ENCODE data around the gene SEC22C.
"Not testable (repeated sequence)": the region's sequence is repeated elsewhere in the genome, so short reads cannot be mapped to it uniquely, and the experiment has no call there.

SEC22C gene

GRCh38 chr3:42597098-42597497, 15.3 kb upstream of the SEC22C start:
- H3K36me3 ChIP-seq (ENCODE audit: control insufficient read depth in 4 of 4, insufficient read depth in 4 of 4, low read length in 3 of 4): peaks cover 4 to 24% (median 14%) of the 10 kb centered on the region in 4 experiments
- POLR2A ChIA-PET; DNase-seq; H3K27ac ChIP-seq (ENCODE audit: insufficient read depth in 1 of 2, low read depth in 1 of 2, low read length in 2 of 2, poor library complexity in 1 of 2, severe bottlenecking in 2 of 2); H3K27me3 ChIP-seq (replicated peaks in 2 of 5; ENCODE audit: control insufficient read depth in 4 of 5, insufficient read depth in 5 of 5, low read length in 4 of 5); H3K4me3 ChIP-seq (ENCODE audit: control insufficient read depth in 1 of 7, extremely low read depth in 1 of 7, insufficient read depth in 4 of 7, low read depth in 2 of 7, low read length in 6 of 7); H3K4me1 ChIP-seq (ENCODE audit: control extremely low read depth in 1 of 4, control insufficient read depth in 4 of 4, insufficient read depth in 4 of 4, low read length in 3 of 4); H3K9me3 ChIP-seq (ENCODE audit: control extremely low read depth in 1 of 5, control insufficient read depth in 4 of 5, insufficient read depth in 2 of 5, low read depth in 1 of 5, low read length in 4 of 5): not testable (repeated sequence)
- 100% methylated on average over 7 of the region's 7 CpGs for WGBS (ENCODE audit: insufficient coverage)
- CTCF ChIA-PET: interaction anchor here (1.1 to 2.0 kb wide), 5 partner anchors 11 to 40 kb away, joined by 3 to 10 read pairs (median 5); no protein-coding TSS in a partner anchor

DNA sequence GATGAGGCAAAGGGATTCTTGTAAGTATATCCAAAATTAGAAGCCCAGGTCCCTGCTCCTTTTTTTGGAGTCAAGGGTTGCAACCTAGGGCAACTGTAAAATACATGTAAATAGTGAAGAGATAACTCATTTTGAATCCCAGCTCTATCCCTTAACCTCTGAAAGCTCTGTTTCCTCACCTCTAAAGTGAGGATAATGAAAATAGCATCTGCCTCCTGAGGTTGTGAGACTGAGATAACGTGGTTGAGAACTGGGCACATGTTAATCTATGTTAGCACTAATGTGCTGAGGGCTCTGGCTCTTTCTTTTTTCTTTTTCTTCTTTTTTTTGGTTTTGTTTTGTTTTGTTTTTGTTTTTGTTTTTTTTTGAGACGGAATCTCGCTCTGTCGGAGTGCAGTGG, 13.9 kb upstream of the SEC22C start:
- Histone ChIP-seq H3K4me1 (ENCODE audit: control extremely low read depth in 1 of 4, control insufficient read depth in 4 of 4, insufficient read depth in 4 of 4, low read length in 3 of 4) (peaks cover 6 to 14% (median 12%) of the 10 kb centered on the region in 4 experiments), H3K4me3 (ENCODE audit: control insufficient read depth in 1 of 7, extremely low read depth in 1 of 7, insufficient read depth in 4 of 7, low read depth in 2 of 7, low read length in 6 of 7) (no peak overlapping the region), H3K36me3 (ENCODE audit: control insufficient read depth in 4 of 4, insufficient read depth in 4 of 4, low read length in 3 of 4) (peaks cover 4 to 28% (median 14%) of the 10 kb centered on the region in 4 experiments), H3K9me3 (ENCODE audit: control extremely low read depth in 1 of 5, control insufficient read depth in 4 of 5, insufficient read depth in 2 of 5, low read depth in 1 of 5, low read length in 4 of 5) (no peaks in the 10 kb centered on the region), H3K27ac (ENCODE audit: insufficient read depth in 1 of 2, low read depth in 1 of 2, low read length in 2 of 2, poor library complexity in 1 of 2, severe bottlenecking in 2 of 2) (no peak overlapping the region), H3K27me3 (replicated peaks in 2 of 5; ENCODE audit: control insufficient read depth in 4 of 5, insufficient read depth in 5 of 5, low read length in 4 of 5) (no peaks in the 10 kb centered on the region)
- WGBS (ENCODE audit: insufficient coverage): 94% methylated on average over 3 of the region's 4 CpGs
- CTCF ChIA-PET: interaction anchor here (6.0 kb wide), 1 partner anchor 14 kb away, joined by 25 read pairs; the partner anchor contains the start of gene SEC22C
- peak in 1 of 3 donors; percentile 26 for DNase-seq
- POLR2A ChIA-PET: no interaction called here

DNA sequence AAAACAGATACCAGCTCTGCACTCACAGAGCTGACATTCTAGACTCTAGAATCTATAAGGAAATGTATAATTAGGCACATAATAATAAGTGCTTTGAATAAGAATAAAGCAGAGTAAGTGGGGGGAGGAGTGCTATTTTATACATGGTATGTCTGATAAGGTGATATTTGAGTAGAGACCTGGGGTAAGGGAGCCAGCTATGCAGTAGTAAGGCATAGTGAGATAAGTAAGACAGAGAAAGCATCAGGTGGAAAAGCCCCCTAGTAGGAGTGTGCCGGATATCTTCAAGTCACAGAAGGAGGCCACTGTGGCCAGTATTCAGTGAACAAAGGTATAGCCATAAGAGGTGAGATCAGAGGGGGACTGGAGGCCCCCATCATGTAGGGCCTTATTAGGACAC, 11.9 kb upstream of the SEC22C start:
- CTCF ChIA-PET: interaction anchor here (1.0 to 6.0 kb wide), 6 partner anchors 8 to 43 kb away, joined by 3 to 25 read pairs (median 4); partner anchors contain the start of gene SEC22C
- Histone ChIP-seq H3K36me3 (ENCODE audit: control insufficient read depth in 4 of 4, insufficient read depth in 4 of 4, low read length in 3 of 4) (peaks cover 4 to 28% (median 14%) of the 10 kb centered on the region in 4 experiments), H3K4me3 (ENCODE audit: control insufficient read depth in 1 of 7, extremely low read depth in 1 of 7, insufficient read depth in 4 of 7, low read depth in 2 of 7, low read length in 6 of 7) (no peak overlapping the region), H3K4me1 (ENCODE audit: control extremely low read depth in 1 of 4, control insufficient read depth in 4 of 4, insufficient read depth in 4 of 4, low read length in 3 of 4) (peaks cover 6 to 22% (median 13%) of the 10 kb centered on the region in 4 experiments), H3K27ac (ENCODE audit: insufficient read depth in 1 of 2, low read depth in 1 of 2, low read length in 2 of 2, poor library complexity in 1 of 2, severe bottlenecking in 2 of 2) (no peak overlapping the region), H3K9me3 (ENCODE audit: control extremely low read depth in 1 of 5, control insufficient read depth in 4 of 5, insufficient read depth in 2 of 5, low read depth in 1 of 5, low read length in 4 of 5) (no peaks in the 10 kb centered on the region), H3K27me3 (replicated peaks in 2 of 5; ENCODE audit: control insufficient read depth in 4 of 5, insufficient read depth in 5 of 5, low read length in 4 of 5) (no peaks in the 10 kb centered on the region)
- POLR2A ChIA-PET: interaction anchor here (0.6 kb wide), 1 partner anchor 137 kb away, joined by 3 read pairs; no protein-coding TSS in a partner anchor
- DNase-seq: no peak
- WGBS (ENCODE audit: insufficient coverage): 100% methylated on average over 1 of the region's 1 CpG

DNA sequence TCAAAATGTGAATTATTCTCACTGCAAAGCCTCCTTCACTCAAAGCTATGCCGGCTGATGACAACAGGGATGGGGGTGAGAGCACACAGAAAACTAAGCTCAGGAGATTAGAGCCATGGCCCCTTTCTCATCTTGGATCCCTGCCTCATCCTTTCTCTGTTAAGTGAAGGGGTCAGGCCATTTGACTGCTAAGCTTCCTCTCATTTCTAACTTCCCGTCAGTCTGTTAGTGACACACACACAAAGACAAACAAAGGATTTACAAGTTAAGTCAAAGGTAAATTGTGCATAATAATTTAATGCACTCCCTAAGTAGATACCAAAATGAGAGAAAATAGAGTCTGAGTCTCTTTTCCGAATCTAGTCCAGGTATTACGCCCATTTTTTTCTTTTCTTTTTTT, 10.0 kb upstream of the SEC22C start:
- POLR2A ChIA-PET: interaction anchor here (1.9 kb wide), 1 partner anchor 9 kb away, joined by 13 read pairs; the partner anchor contains the start of gene NKTR
- Histone ChIP-seq H3K27me3 (replicated peaks in 2 of 5; ENCODE audit: control insufficient read depth in 4 of 5, insufficient read depth in 5 of 5, low read length in 4 of 5) (no peaks in the 10 kb centered on the region), H3K36me3 (ENCODE audit: control insufficient read depth in 4 of 4, insufficient read depth in 4 of 4, low read length in 3 of 4) (peaks cover 4 to 25% (median 14%) of the 10 kb centered on the region in 4 experiments), H3K27ac (ENCODE audit: insufficient read depth in 1 of 2, low read depth in 1 of 2, low read length in 2 of 2, poor library complexity in 1 of 2, severe bottlenecking in 2 of 2) (peak overlapping the region in 1 of 2 experiments; percentile 83), H3K4me1 (ENCODE audit: control extremely low read depth in 1 of 4, control insufficient read depth in 4 of 4, insufficient read depth in 4 of 4, low read length in 3 of 4) (peaks cover 6 to 22% (median 13%) of the 10 kb centered on the region in 4 experiments), H3K4me3 (ENCODE audit: control insufficient read depth in 1 of 7, extremely low read depth in 1 of 7, insufficient read depth in 4 of 7, low read depth in 2 of 7, low read length in 6 of 7) (peak overlapping the region in 6 of 7 experiments; percentile 71 to 89 (median 78)), H3K9me3 (ENCODE audit: control extremely low read depth in 1 of 5, control insufficient read depth in 4 of 5, insufficient read depth in 2 of 5, low read depth in 1 of 5, low read length in 4 of 5) (no peaks in the 10 kb centered on the region)
- no peak for DNase-seq
- WGBS (ENCODE audit: insufficient coverage): 100% methylated on average over 3 of the region's 4 CpGs
- CTCF ChIA-PET: interaction anchor here (0.7 to 6.0 kb wide), 7 partner anchors 10 to 45 kb away, joined by 3 to 25 read pairs (median 7); partner anchors contain the start of gene SEC22C

DNA sequence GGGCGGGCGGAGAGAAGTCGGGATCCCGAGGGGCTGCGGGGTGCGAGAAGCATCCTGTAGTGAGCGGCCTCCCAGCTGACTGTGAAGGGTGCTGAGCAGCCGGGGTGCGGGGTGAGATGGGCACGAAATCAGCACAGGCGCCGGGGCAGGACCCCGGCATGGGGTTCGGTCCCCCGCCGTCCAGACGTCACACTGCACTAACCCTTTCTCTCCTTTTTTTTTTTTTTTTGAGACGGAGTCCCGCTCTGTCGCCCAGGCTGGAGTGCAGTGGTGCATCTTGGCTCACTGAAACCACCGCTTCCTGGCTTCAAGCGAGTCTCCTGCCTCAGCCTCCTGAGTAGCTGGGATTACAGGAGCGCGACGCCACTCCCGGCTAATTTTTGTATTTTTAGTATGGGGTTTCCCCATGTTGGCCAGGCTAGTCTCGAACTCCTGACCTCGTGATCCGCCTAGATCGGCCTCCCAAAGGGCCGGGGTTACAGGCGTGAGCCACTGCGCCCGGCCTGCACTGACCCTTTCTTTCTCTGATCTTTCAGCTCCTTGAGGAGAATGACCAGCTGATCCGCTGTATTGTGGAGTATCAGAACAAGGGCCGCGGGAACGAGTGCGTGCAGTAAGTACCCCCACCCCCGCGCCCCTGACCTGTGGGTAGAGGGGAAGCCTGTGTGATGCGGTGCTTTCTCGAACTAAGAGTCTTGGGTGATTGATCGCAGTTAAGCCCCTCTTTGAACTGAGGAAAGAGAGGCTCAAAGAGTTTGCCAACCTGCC, 9.4 kb upstream of the SEC22C start:
- peaks cover 4 to 25% (median 14%) of the 10 kb centered on the region in 4 experiments for H3K36me3 ChIP-seq (ENCODE audit: control insufficient read depth in 4 of 4, insufficient read depth in 4 of 4, low read length in 3 of 4)
- H3K4me3 ChIP-seq (ENCODE audit: control insufficient read depth in 1 of 7, extremely low read depth in 1 of 7, insufficient read depth in 4 of 7, low read depth in 2 of 7, low read length in 6 of 7): peak overlapping the region; percentile 62 to 89 (median 75)
- ChIA-PET CTCF (interaction anchor here (0.7 to 6.0 kb wide), 9 partner anchors 9 to 89 kb away, joined by 3 to 25 read pairs (median 7); partner anchors contain the start of genes NKTR, SEC22C and VIPR1), POLR2A (interaction anchor here (1.0 to 1.9 kb wide), 2 partner anchors 9 to 10 kb away, joined by 7 to 13 read pairs; partner anchors contain the start of genes NKTR and SEC22C)
- WGBS (ENCODE audit: insufficient coverage): 14% methylated on average over 38 of the region's 44 CpGs
- H3K27ac ChIP-seq (ENCODE audit: insufficient read depth in 1 of 2, low read depth in 1 of 2, low read length in 2 of 2, poor library complexity in 1 of 2, severe bottlenecking in 2 of 2): peak overlapping the region; percentile 40 to 83
- no peak for DNase-seq
- no peaks in the 10 kb centered on the region for H3K27me3 ChIP-seq (replicated peaks in 2 of 5; ENCODE audit: control insufficient read depth in 4 of 5, insufficient read depth in 5 of 5, low read length in 4 of 5)
- H3K4me1 ChIP-seq (ENCODE audit: control extremely low read depth in 1 of 4, control insufficient read depth in 4 of 4, insufficient read depth in 4 of 4, low read length in 3 of 4): peaks cover 6 to 22% (median 13%) of the 10 kb centered on the region in 4 experiments
- H3K9me3 ChIP-seq (ENCODE audit: control extremely low read depth in 1 of 5, control insufficient read depth in 4 of 5, insufficient read depth in 2 of 5, low read depth in 1 of 5, low read length in 4 of 5): no peaks in the 10 kb centered on the region

- Histone ChIP-seq H3K27ac (ENCODE audit: insufficient read depth in 1 of 2, low read depth in 1 of 2, low read length in 2 of 2, poor library complexity in 1 of 2, severe bottlenecking in 2 of 2) (peak overlapping the region in 1 of 2 experiments; percentile 65), H3K36me3 (ENCODE audit: control insufficient read depth in 4 of 4, insufficient read depth in 4 of 4, low read length in 3 of 4) (peaks cover 2 to 17% (median 8%) of the 10 kb centered on the region in 4 experiments), H3K4me1 (ENCODE audit: control extremely low read depth in 1 of 4, control insufficient read depth in 4 of 4, insufficient read depth in 4 of 4, low read length in 3 of 4) (peaks cover 6 to 22% (median 13%) of the 10 kb centered on the region in 4 experiments), H3K9me3 (ENCODE audit: control extremely low read depth in 1 of 5, control insufficient read depth in 4 of 5, insufficient read depth in 2 of 5, low read depth in 1 of 5, low read length in 4 of 5) (no peaks in the 10 kb centered on the region), H3K27me3 (replicated peaks in 2 of 5; ENCODE audit: control insufficient read depth in 4 of 5, insufficient read depth in 5 of 5, low read length in 4 of 5) (no peaks in the 10 kb centered on the region), H3K4me3 (ENCODE audit: control insufficient read depth in 1 of 7, extremely low read depth in 1 of 7, insufficient read depth in 4 of 7, low read depth in 2 of 7, low read length in 6 of 7) (peak overlapping the region in 6 of 7 experiments; percentile 7 to 89 (median 78))
- ChIA-PET POLR2A (interaction anchor here (1.9 kb wide), 1 partner anchor 11 kb away, joined by 13 read pairs; the partner anchor contains the start of gene NKTR), CTCF (interaction anchor here (0.6 to 4.5 kb wide), 7 partner anchors 8 to 502 kb away, joined by 4 to 18 read pairs (median 7); partner anchors contain the start of gene NKTR)
- 98% methylated on average over 18 of the region's 20 CpGs for WGBS (ENCODE audit: insufficient coverage)
- DNase-seq: no peak
Measured at GRCh38 chr3:42589382-42590109, 7.8 kb upstream of the SEC22C start.

Data from common myeloid progenitor, CD34-positive (primary cell).